Memory B cell (primary cell): ENCODE measurements around the gene ATF7.
A peak's percentile ranks its signal among the peaks of the same experiment; 100 is the strongest.

Source experiments
- ATAC-seq: fragments of 150-1000 bp; cut with Tn5 transposase; 2 replicates; pipeline ENCODE4 v1.10.0; 2021; ENCODE audit warnings: low read depth, mild to moderate bottlenecking, moderate library complexity
- DNase-seq, 2 donors: peaks; one replicate each; pipeline ENCODE4 v3.0.0; 2022; ENCODE audit warnings: low spot score in 2 of 2
- H3K27ac Mint-ChIP-seq: one replicate; pipeline ENCODE4 v1.8.0; 2022; ENCODE audit warnings: mild to moderate bottlenecking, moderate library complexity, mixed read lengths
- H3K27me3 Mint-ChIP-seq: one replicate; pipeline ENCODE4 v1.8.0; 2022; ENCODE audit warnings: mixed read lengths
- H3K36me3 Mint-ChIP-seq: one replicate; pipeline ENCODE4 v1.8.0; 2022; ENCODE audit warnings: mild to moderate bottlenecking, mixed read lengths
- H3K4me1 Mint-ChIP-seq: one replicate; pipeline ENCODE4 v1.8.0; 2022; ENCODE audit warnings: mixed read lengths
- H3K4me3 Mint-ChIP-seq: one replicate; pipeline ENCODE4 v1.8.0; 2022; ENCODE audit warnings: mild to moderate bottlenecking, moderate library complexity, mixed read lengths
- H3K9me3 Mint-ChIP-seq: one replicate; pipeline ENCODE4 v1.8.0; 2022; ENCODE audit warnings: mixed read lengths

The ATF7 gene

DNA sequence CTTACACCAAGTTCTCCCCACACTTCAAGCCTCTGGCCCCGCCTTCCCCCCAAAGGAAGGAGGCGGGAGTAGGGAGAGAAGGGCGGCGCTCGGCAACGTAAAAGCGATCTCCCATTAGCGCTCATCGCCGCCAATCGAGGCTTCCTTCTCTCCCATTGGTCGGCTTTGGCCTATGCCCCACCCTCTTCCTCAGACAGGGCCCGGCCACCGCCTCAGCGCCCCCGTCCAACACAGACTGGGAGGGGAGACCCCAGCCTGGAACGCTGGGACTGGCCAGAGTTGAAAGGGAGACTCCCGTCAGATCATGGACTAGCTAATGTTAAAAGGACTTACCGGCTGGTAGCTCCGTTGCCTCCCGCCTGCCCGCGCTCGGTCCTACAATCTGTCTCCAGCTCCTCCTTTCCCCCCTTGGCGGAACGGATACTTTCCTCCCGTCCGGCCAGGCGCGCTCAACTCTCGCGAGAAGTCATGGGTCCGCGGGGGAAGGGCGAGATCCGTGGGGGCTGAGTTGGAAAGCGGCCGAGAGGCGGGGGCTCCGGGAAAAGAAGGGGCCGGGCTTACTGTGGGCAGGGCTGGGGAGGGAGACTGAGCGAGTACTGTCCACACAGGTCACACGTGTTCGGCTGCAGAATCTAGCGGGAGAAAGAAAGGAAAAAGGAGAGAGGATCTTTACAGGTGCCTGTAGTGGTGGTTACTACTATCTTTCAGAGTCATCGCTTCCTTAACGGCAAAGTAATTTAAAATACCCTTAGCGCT, at the start of gene ATF7:
Gene ATF7 (minus strand): TSS at position 437 of the 756 bp plus-strand sequence. CDS start 25,382 bp downstream, outside the sequence.
- Mint-ChIP-seq H3K4me3 (peak within 1 kb of the TSS; percentile 99), H3K36me3 (peaks cover 2% of the 10 kb centered on the region), H3K27ac (peak within 1 kb of the TSS; percentile 93), H3K27me3 (no peaks in the 10 kb centered on the region), H3K4me1 (peaks cover 26% of the 10 kb centered on the region), H3K9me3 (no peaks in the 10 kb centered on the region)
- DNase-seq (peak; percentile 99 to 100), ATAC-seq (peak; percentile 93)

DNA sequence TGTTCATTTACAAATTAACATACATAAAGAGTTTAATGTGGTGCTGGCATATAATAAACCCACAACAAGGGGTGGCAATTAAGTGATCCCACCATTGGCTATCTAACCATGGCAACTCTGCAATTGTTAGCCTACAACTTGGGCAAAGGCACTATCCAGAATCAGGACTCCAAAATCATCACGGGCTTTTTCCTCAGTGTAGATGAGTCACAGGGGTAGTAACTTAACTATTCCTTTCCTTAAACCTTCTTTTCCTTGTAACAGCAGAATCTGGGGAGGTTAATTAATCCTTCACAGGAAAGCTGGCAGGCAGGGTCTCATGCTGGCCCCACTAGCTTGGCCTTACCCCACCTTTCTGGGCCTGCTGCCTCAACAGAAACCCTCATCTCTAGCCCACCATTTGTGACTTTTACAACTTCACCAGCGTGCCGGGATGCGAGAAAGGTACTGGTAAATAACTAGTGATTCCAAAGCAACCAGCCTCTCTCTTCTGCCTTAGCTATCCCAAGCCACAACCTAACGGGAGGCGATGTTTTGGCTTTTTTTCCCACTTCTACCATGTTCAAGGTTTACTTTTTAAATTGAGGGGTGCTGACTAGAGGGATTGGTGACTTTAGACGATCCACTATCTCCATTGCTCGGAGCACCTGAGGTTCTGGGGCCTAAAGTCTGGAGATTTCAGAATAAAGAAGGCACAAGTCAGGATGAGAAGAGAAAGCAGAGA, 49.0 kb upstream of the ATF7 start:
- Mint-ChIP-seq H3K9me3 (no peaks in the 10 kb centered on the region), H3K4me1 (peaks cover 11% of the 10 kb centered on the region), H3K27ac (peak overlapping the region; percentile 87), H3K4me3 (peak overlapping the region; percentile 88), H3K27me3 (peaks cover 13% of the 10 kb centered on the region), H3K36me3 (peaks cover 4% of the 10 kb centered on the region)
- ATAC-seq (no peak), DNase-seq (no peak)

DNA sequence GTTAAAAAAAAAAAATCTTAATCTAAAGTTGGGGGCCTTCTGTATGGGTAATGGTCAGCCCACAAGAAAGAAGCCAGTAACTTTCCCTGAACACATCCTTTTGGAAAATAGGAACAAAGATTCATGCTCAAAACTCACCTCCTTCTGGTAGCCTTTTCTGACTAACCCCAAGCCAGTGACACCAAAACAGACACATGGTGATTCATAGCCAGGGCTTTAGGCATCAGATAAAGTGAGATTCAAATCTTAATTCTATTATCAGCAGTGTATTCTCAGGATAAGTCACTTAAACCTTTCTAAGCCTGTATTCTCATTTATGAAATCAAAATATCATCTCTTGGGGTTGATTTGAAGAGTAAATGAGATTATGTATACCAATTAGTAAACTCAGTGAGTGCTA, 44.8 kb upstream of the ATF7 start:
- Mint-ChIP-seq H3K27me3 (no peaks in the 10 kb centered on the region), H3K36me3 (peaks cover 14% of the 10 kb centered on the region), H3K4me3 (no peak overlapping the region), H3K9me3 (no peaks in the 10 kb centered on the region), H3K27ac (no peak overlapping the region), H3K4me1 (peaks cover 15% of the 10 kb centered on the region)
- no peak for ATAC-seq
- DNase-seq, result no peak

DNA sequence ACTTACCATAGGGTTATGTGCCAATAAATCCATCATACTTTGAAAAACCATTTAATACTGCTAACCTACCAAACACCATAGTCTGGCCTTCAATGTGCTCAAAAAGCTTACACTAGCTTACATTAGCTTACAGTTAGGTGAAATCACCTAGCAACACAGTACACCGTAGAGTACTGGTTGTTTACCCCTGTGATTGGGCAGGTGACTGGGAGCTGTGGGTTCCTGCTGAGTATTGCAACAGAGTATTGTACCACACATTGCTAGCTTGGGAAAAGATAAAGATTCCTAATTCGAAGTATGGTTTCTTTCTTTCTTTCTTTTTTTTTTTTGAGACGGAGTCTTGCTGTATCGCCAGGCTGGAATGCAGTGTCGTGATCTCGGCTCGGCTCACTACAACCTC, 44.1 kb upstream of the ATF7 start:
- Mint-ChIP-seq H3K36me3 (peaks cover 16% of the 10 kb centered on the region), H3K27ac (no peak overlapping the region), H3K27me3 (no peaks in the 10 kb centered on the region), H3K9me3 (no peaks in the 10 kb centered on the region), H3K4me1 (peaks cover 15% of the 10 kb centered on the region), H3K4me3 (no peak overlapping the region)
- no peak for DNase-seq
- ATAC-seq, result no peak

DNA sequence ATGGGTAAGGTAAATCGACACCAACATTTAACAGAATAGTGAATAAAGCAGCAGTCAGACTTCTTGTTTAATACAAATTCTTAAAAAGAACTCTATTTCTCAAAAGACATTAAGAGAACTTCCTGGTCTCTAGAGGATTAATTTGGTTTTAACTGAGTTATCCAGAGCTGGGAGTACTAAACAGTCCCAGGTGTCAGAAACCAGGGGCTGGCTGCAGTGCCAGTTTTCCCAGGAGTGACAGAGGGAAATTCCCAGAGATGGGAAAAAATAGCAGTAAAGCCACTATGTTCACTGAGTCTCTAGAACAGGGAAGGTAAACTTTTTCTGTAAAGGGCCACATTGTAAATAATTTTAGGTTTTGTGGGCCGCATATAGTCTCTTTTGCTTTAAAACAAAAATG, 40.9 kb upstream of the ATF7 start:
- Mint-ChIP-seq H3K4me1 (peaks cover 7% of the 10 kb centered on the region), H3K27me3 (no peaks in the 10 kb centered on the region), H3K36me3 (peaks cover 30% of the 10 kb centered on the region), H3K27ac (no peak overlapping the region), H3K9me3 (no peaks in the 10 kb centered on the region), H3K4me3 (no peak overlapping the region)
- no peak for DNase-seq
- no peak for ATAC-seq

DNA sequence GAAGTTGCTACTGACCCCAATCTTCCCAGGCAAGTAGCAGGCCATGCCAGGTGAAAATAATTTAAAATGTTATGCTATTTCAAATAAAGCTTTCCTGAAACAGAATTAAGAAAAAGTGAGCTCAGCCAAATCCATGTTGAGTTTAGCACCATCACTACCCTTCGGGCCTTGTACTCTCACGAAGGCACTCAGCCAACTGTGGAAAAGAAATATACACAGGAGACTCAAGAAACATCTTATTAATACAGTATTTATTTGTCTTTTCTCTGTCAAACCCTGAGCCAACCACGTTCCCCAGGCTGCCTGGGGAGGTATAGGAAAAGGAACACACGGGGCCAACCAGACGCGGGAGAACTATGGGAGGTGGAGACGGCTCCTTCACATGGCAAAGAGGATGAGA, 38.8 kb upstream of the ATF7 start:
- Mint-ChIP-seq H3K27ac (no peak overlapping the region), H3K4me3 (no peak overlapping the region), H3K4me1 (peaks cover 3% of the 10 kb centered on the region), H3K9me3 (no peaks in the 10 kb centered on the region), H3K27me3 (no peaks in the 10 kb centered on the region), H3K36me3 (peaks cover 26% of the 10 kb centered on the region)
- DNase-seq (no peak), ATAC-seq (no peak)

DNA sequence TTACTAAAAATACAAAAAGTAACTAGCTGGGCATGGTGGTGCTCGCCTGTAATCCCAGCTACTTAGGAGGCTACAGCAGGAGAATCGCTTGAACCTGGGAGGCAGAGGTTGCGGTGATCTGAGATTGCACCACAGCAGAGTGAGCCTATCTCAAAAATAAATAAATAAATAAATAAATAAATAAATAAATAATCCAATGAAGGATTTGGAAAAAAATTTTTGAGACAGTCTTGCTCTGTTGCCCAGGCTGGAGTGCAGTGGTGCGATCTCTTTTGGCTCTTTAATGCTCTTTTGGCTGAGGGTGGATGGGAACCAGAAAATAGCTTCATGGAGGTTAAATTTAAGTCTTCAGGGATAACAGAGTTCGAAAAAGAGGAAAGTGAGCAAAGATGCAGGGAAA, 38.0 kb upstream of the ATF7 start:
- no peak overlapping the region for H3K4me3 Mint-ChIP-seq
- no peak overlapping the region for H3K27ac Mint-ChIP-seq
- H3K27me3 Mint-ChIP-seq, result no peaks in the 10 kb centered on the region
- H3K9me3 Mint-ChIP-seq, result no peaks in the 10 kb centered on the region
- DNase-seq, result no peak
- ATAC-seq, result no peak
- H3K36me3 Mint-ChIP-seq, result peaks cover 22% of the 10 kb centered on the region
- no peaks in the 10 kb centered on the region for H3K4me1 Mint-ChIP-seq

DNA sequence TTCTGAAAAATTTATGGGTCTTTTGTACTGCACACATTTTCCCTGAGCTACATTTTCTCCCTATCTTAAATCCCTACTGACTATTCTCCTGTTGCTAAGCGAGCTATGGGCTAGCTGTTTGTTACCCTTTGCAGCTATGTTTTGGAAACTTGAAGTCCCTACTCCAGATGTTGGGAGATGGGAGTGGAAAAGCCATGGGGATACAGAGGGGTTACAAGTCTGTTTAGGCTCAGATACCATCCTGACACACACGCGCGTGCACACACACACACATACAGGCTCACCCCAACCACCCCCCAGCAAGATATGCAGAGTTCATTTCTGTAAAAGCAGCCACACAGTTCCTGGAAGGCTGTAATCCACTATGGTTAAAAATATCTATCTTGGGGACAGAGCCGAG, 33.9 kb upstream of the ATF7 start:
- Mint-ChIP-seq H3K4me1 (no peaks in the 10 kb centered on the region), H3K27me3 (no peaks in the 10 kb centered on the region), H3K9me3 (no peaks in the 10 kb centered on the region), H3K27ac (no peak overlapping the region), H3K4me3 (no peak overlapping the region), H3K36me3 (peaks cover 14% of the 10 kb centered on the region)
- ATAC-seq (no peak), DNase-seq (no peak)

DNA sequence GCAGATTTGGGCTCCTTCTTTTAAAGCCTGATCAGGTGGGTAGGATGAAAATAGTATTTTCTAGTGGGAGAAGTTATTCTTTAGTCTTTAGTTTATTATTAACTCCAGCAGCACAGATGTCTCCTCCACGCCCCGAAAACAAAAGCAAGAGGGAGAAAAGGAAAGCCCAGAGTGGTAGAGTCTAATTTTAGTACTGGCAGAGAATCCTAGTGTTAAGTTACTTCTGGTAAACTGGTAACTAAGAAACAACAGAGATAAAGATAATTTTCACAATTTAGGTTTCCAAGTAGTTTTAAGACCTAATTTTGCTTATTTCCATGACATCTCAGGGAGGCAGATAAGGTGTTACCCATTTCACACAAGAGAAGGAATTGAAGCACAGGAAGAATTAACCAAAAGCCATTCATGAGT, 33.4 kb upstream of the ATF7 start:
- peaks cover 12% of the 10 kb centered on the region for H3K36me3 Mint-ChIP-seq
- H3K27me3 Mint-ChIP-seq, result no peaks in the 10 kb centered on the region
- H3K27ac Mint-ChIP-seq, result no peak overlapping the region

DNA sequence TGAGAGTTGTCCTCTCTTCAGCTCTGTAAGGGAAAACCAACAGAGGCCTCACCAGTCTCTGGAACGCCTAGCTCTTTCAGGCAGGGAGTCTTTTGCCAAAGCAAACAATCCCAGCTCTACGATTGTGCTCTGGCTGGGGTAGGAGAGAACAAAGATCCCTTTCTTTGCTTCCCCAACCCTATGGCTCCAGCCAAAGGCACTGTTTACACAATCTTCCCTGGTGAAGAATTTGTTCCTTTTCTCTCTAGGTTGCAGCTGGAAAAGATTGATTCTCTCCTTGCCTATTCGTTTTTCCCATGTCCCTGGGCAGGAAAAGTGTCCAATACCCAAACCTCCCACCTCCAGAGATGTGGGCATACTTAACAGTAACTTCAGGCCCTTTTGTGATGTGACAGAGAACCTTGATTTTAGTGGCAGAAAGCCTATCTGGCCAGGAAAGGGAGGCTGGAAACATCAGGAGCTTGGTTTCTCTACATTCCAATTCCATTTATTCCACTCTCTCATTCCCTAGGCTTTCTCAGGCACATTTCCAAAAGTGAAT, 32.9 kb upstream of the ATF7 start:
- H3K9me3 Mint-ChIP-seq, result no peaks in the 10 kb centered on the region
- H3K36me3 Mint-ChIP-seq, result peaks cover 8% of the 10 kb centered on the region
- no peak for DNase-seq
- ATAC-seq, result no peak
- H3K4me1 Mint-ChIP-seq, result no peaks in the 10 kb centered on the region
- H3K4me3 Mint-ChIP-seq, result no peak overlapping the region
- no peak overlapping the region for H3K27ac Mint-ChIP-seq
- no peaks in the 10 kb centered on the region for H3K27me3 Mint-ChIP-seq

More for the DNA sequence above, 33.4 kb upstream of the ATF7 start:
- Mint-ChIP-seq H3K4me3 (no peak overlapping the region), H3K9me3 (no peaks in the 10 kb centered on the region), H3K4me1 (no peaks in the 10 kb centered on the region)
- DNase-seq (no peak), ATAC-seq (no peak)

DNA sequence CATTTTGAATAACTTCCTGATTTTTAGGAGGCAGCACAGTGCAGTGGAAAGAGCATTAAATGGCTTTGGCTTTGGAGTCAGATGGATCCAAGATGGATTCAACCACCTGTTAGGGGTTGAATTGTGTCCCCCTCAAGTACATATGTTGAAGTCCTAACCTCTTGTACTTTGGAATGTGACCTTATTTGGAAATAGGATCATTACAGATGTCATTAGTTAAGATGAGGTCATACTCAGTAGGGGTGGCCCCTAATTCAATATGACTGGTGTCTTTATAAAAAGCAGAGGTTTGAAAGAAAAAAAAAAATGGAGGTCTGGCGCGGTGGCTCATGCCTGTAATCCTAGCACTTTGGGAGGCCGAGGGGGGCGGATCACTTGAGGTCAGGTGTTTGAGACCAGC, 30.9 kb upstream of the ATF7 start:
- ATAC-seq, result no peak

DNA sequence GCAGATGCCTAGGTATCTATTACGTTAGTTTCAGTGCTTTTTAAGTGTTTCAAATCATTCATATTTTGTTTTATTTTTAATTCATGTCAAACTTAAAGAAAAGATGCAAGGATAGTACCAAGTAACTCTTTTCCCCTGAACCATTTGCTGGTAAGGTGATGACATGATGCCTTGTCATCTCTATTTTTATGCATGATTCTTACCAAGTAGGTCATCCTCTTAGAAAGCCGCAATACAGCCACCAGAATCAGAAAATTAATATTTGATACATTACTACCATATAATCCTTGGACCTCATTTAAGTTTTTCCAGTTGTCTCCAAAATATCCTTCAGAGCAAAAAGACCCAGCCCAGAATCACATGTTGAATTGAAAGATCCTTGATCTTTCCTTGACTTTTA, 27.4 kb upstream of the ATF7 start:
- Mint-ChIP-seq H3K4me3 (no peak overlapping the region), H3K9me3 (no peaks in the 10 kb centered on the region), H3K27ac (no peak overlapping the region), H3K4me1 (no peaks in the 10 kb centered on the region), H3K36me3 (no peaks in the 10 kb centered on the region), H3K27me3 (no peaks in the 10 kb centered on the region)
- no peak for DNase-seq
- no peak for ATAC-seq

More for the DNA sequence above, 30.9 kb upstream of the ATF7 start:
- Mint-ChIP-seq H3K9me3 (no peaks in the 10 kb centered on the region), H3K36me3 (peaks cover 2% of the 10 kb centered on the region), H3K27ac (no peak overlapping the region), H3K27me3 (no peaks in the 10 kb centered on the region), H3K4me3 (no peak overlapping the region), H3K4me1 (no peaks in the 10 kb centered on the region)
- DNase-seq, result no peak

DNA sequence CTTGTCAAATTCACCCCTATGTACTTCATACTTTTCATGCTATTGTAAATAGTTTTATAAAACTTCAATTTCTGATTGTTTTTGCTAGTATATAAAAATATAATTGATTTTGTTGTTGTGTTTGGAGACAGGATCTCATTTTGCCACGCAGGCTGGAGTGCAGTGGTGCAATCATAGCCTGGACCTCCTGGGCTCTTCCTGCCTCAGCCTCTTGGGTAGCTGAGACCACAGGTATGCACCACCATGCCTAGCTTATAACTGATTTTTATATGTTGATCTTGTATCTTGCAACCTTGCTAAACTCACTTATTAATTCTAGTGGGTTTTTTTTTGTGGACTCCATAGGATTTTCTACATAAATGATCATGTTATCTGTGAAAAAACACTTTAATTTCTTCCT, 26.2 kb upstream of the ATF7 start:
- Mint-ChIP-seq H3K4me1 (no peaks in the 10 kb centered on the region), H3K9me3 (no peaks in the 10 kb centered on the region), H3K27ac (no peak overlapping the region), H3K36me3 (no peaks in the 10 kb centered on the region), H3K4me3 (no peak overlapping the region), H3K27me3 (no peaks in the 10 kb centered on the region)
- ATAC-seq (no peak), DNase-seq (no peak)

DNA sequence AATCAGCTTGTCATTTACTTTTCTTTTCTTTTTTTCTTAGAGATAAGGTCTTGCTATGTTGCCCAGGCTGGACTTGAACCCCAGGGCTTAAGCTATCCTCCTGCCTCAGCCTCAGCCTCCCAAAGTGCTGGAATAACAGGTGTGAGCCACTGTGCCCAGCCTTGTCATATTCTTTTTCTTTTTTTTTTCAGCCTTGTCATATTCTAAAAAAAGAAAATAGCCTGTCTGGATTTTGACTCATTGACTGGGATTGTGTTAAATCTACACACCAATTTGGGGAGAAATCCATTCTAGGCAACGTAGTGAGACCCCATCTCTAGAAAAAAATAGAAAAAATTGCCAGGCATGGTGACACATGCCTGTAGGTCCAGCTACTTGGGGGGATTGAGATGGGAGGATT, 25.6 kb upstream of the ATF7 start:
- Mint-ChIP-seq H3K4me3 (no peak overlapping the region), H3K27ac (no peak overlapping the region), H3K36me3 (no peaks in the 10 kb centered on the region), H3K9me3 (no peaks in the 10 kb centered on the region), H3K4me1 (no peaks in the 10 kb centered on the region), H3K27me3 (no peaks in the 10 kb centered on the region)
- DNase-seq (no peak), ATAC-seq (no peak)
